GM23338 (cell line): ENCODE data around the gene ZNF653. TPM values are rescaled to one million over a fixed set of nuclear protein-coding genes. Genes with fewer than 3 reads are reported as not detected.

Source experiments
- ATAC-seq: fragments of 200-7000 bp; cut with Tn5 transposase; 3 replicates; pipeline ENCODE4 v1.9.1; 2020
- DNase-seq: peaks from one replicate; pipeline ENCODE4 v3.0.0-alpha.2; 2015; ENCODE audit warnings: low spot score
- H2AFZ ChIP-seq: fragments of 200-600 bp; sonication (generic); 2 replicates; pipeline ENCODE4 v1.8.0; 2016; ENCODE audit warnings: antibody characterized with exemption, mild to moderate bottlenecking, moderate library complexity
- H3F3A ChIP-seq: fragments of 200-600 bp; sonication (generic); replicated peaks from 2 replicates; pipeline ENCODE4 v1.8.0; 2017; ENCODE audit warnings: antibody characterized with exemption, mixed run types, low read depth
- H3K27ac ChIP-seq: fragments of 200-600 bp; sonication (generic); 2 replicates; pipeline ENCODE4 v1.6.1; 2016; ENCODE audit warnings: low read depth
- H3K27me3 ChIP-seq: fragments of 200-600 bp; sonication (generic); 2 replicates; pipeline ENCODE4 v1.8.0; 2016; ENCODE audit warnings: mild to moderate bottlenecking, mixed run types, moderate library complexity; ENCODE audit not compliant: insufficient read depth
- H3K36me3 ChIP-seq: fragments of 200-600 bp; sonication (generic); 2 replicates; pipeline ENCODE4 v1.8.0; 2016; ENCODE audit warnings: mild to moderate bottlenecking; ENCODE audit not compliant: insufficient read depth
- H3K4me1 ChIP-seq: fragments of 200-600 bp; sonication (generic); 2 replicates; pipeline ENCODE4 v1.8.0; 2016; ENCODE audit warnings: mild to moderate bottlenecking, moderate library complexity; ENCODE audit not compliant: insufficient read depth
- H3K4me2 ChIP-seq: fragments of 200-600 bp; sonication (generic); 2 replicates; pipeline ENCODE4 v1.7.1; 2017; ENCODE audit warnings: mixed run types
- H3K4me3 ChIP-seq: fragments of 200-600 bp; sonication (generic); 2 replicates; pipeline ENCODE4 v1.6.1; 2016; ENCODE audit warnings: mixed run types
- H3K79me2 ChIP-seq: fragments of 200-600 bp; sonication (generic); replicated peaks from 2 replicates; pipeline ENCODE4 v1.8.0; 2017; ENCODE audit warnings: mild to moderate bottlenecking; ENCODE audit not compliant: insufficient read depth
- H3K9me2 ChIP-seq: fragments of 200-600 bp; sonication (generic); 2 replicates; pipeline ENCODE4 v1.8.0; 2017; ENCODE audit not compliant: insufficient read depth
- H4K20me1 ChIP-seq: fragments of 200-600 bp; sonication (generic); replicated peaks from 2 replicates; pipeline ENCODE4 v1.8.0; 2017; ENCODE audit warnings: mild to moderate bottlenecking; ENCODE audit not compliant: insufficient read depth
- H3K27ac Mint-ChIP-seq: 2 replicates; pipeline ENCODE4 v1.8.0; 2020; ENCODE audit warnings: inconsistent platforms, mild to moderate bottlenecking, moderate library complexity, mixed read lengths
- H3K27me3 Mint-ChIP-seq: 3 replicates; pipeline ENCODE4 v1.8.0; 2022; ENCODE audit warnings: low read depth, mild to moderate bottlenecking, moderate library complexity, mixed read lengths, inconsistent platforms; ENCODE audit not compliant: insufficient read depth, poor library complexity
- H3K36me3 Mint-ChIP-seq: 3 replicates; pipeline ENCODE4 v1.8.0; 2021; ENCODE audit warnings: low read depth, mild to moderate bottlenecking, inconsistent platforms, moderate library complexity, mixed read lengths
- H3K4me1 Mint-ChIP-seq: 3 replicates; pipeline ENCODE4 v1.8.0; 2020; ENCODE audit warnings: mild to moderate bottlenecking, inconsistent platforms, mixed read lengths
- H3K4me3 Mint-ChIP-seq: 3 replicates; pipeline ENCODE4 v1.8.0; 2021; ENCODE audit warnings: moderate library complexity, mild to moderate bottlenecking, inconsistent platforms, mixed read lengths
- H3K9me3 Mint-ChIP-seq: 3 replicates; pipeline ENCODE4 v1.8.0; 2020; ENCODE audit warnings: moderate library complexity, mild to moderate bottlenecking, inconsistent platforms, mixed read lengths
- CREB1 ChIP-seq: fragments of 250-450 bp; sonication (Bioruptor Pico); IDR thresholded peaks from 2 replicates; pipeline ENCODE4 v1.5.0; 2020; ENCODE audit warnings: low read depth, mild to moderate bottlenecking, moderate library complexity
- CTCF ChIP-seq, 2 experiments: fragments of 200-600 bp in 1 of 2; sonication (generic) in 1 of 2; conservative IDR thresholded peaks; 2 replicates each; pipeline versions ENCODE4 v1.5.1 to v1.6.1; 2016 to 2017; ENCODE audit warnings: antibody characterized with exemption in 2 of 2, low read depth in 2 of 2, mild to moderate bottlenecking in 2 of 2, moderate library complexity in 1 of 2
- ETS1 ChIP-seq: IDR thresholded peaks from 2 replicates; pipeline ENCODE4 v1.6.1; 2016; ENCODE audit warnings: antibody characterized with exemption
- EZH2 ChIP-seq: fragments of 200-600 bp; sonication (generic); IDR thresholded peaks from one replicate; pipeline ENCODE4 v1.8.0; 2017; ENCODE audit warnings: antibody characterized with exemption, mild to moderate bottlenecking, low read depth; ENCODE audit not compliant: unreplicated experiment
- JUNB ChIP-seq: IDR thresholded peaks from one replicate; pipeline ENCODE4 v1.6.1; 2016; ENCODE audit warnings: antibody characterized with exemption; ENCODE audit not compliant: unreplicated experiment
- NANOG ChIP-seq: IDR thresholded peaks from 2 replicates; pipeline ENCODE4 v1.6.1; 2016; ENCODE audit warnings: antibody characterized with exemption, borderline replicate concordance
- POLR2AphosphoS5 ChIP-seq: IDR thresholded peaks from 2 replicates; pipeline ENCODE4 v1.6.1; 2016; ENCODE audit warnings: antibody characterized with exemption, low read depth
- REST ChIP-seq: IDR thresholded peaks from one replicate; pipeline ENCODE4 v1.6.1; 2018; ENCODE audit warnings: antibody characterized with exemption; ENCODE audit not compliant: unreplicated experiment
- ZNF114 ChIP-seq: fragments of 250-450 bp; sonication (Bioruptor Pico); IDR thresholded peaks from 2 replicates; pipeline ENCODE4 v1.5.0; 2020; ENCODE audit warnings: mild to moderate bottlenecking, moderate library complexity
- ZNF331 ChIP-seq: fragments of 250-450 bp; sonication (Bioruptor Pico); IDR thresholded peaks from 2 replicates; pipeline ENCODE4 v1.5.0; 2020; ENCODE audit warnings: low read depth, mild to moderate bottlenecking, moderate library complexity
- ZNF462 ChIP-seq: fragments of 250-450 bp; sonication (Bioruptor Pico); IDR thresholded peaks from 2 replicates; pipeline ENCODE4 v1.5.0; 2020; ENCODE audit warnings: mild to moderate bottlenecking, moderate library complexity
- polyA plus RNA-seq: library from polyadenylated mRNA; unstranded; fragments of >200 nt; fragmentation: Nextera tagmentation; extraction: Ambion mirVana; gene quantifications from 2 replicates; pipeline ENCODE4 v1.2.1, GENCODE V29; 2016
- total RNA-seq: library from RNA; depleted of rRNA; stranded (reverse); fragments of >200 nt; shearing (Covaris generic); gene quantifications from 2 replicates; pipeline ENCODE4 v1.2.3, GENCODE V29; 2014

The ZNF653 gene
- total and polyA plus RNA-seq, 2 experiments from 2014 or later: 2.5 to 5.3 TPM

GRCh38 chr19:11448410-11448809 lies 57.2 kb downstream of the ZNF653 start:
- TF ChIP-seq ZNF331 (no peak), ETS1 (no peak), NANOG (no peak), CTCF (conservative IDR thresholded peaks at IDR 0.05; ENCODE audit: low read depth in 2 of 2) (no peak), EZH2 (no peak), CREB1 (CRISPR knock-in tag) (no peak), POLR2AphosphoS5 (no peak), REST (no peak), ZNF114 (CRISPR knock-in tag) (no peak), ZNF462 (CRISPR knock-in tag) (no peak), JUNB (no peak)
- Histone ChIP-seq H3K4me3 (no peak overlapping the region), H3K4me1 (peaks cover 26% of the 10 kb centered on the region), H4K20me1 (no peaks in the 10 kb centered on the region), H3K9me2 (no peaks in the 10 kb centered on the region), H3K27ac (no peak overlapping the region), H2AFZ (no peak overlapping the region), H3K27me3 (no peaks in the 10 kb centered on the region), H3K4me2 (no peak overlapping the region), H3K79me2 (no peaks in the 10 kb centered on the region), H3F3A (0 out of 2 replicates have a peak, but pooled peaks cover 2% of the 10 kb centered on the region), H3K36me3 (no peaks in the 10 kb centered on the region; the same call in none of the 2 replicates)
- H3K27ac Mint-ChIP-seq: no peak overlapping the region
- peaks cover 35% of the 10 kb centered on the region for H3K36me3 Mint-ChIP-seq
- ATAC-seq: no peak
- H3K4me1 Mint-ChIP-seq: peaks cover 21% of the 10 kb centered on the region
- no peak for DNase-seq
- peaks cover 10% of the 10 kb centered on the region for H3K27me3 Mint-ChIP-seq
- no peaks in the 10 kb centered on the region; the same call in 2 of the 3 replicates for H3K9me3 Mint-ChIP-seq
- H3K4me3 Mint-ChIP-seq: no peak overlapping the region
